Measurements from ENCODE around the gene VENTX.

- no peak for TF ChIP-seq EZH2phosphoT487 (IDR thresholded peaks at IDR 0.05; ENCODE audit: insufficient read depth, low read depth)
- TF ChIP-seq EZH2 (IDR thresholded peaks at IDR 0.05; ENCODE audit: insufficient read depth, poor library complexity, severe bottlenecking): no peak
Observed at GRCh38 chr10:133212853-133213494, 24.7 kb upstream of the VENTX start.

Data from GM23248 (cell line).